Measurements from ENCODE around the gene GAR1. TPM values are rescaled to one million over a fixed set of nuclear protein-coding genes. Genes with fewer than 3 reads are reported as not detected.
"Not testable (repeated sequence)": the region's sequence is repeated elsewhere in the genome, so short reads cannot be mapped to it uniquely, and the experiment has no call there.

The GAR1 gene
- 6.7 and 7.8 TPM in 2 replicates for total RNA-seq (2014; rRNA removed; shearing (Covaris generic))

GRCh38 chr4:109815151-109816081 is at the start of gene GAR1:
Gene GAR1 (plus strand): TSS chr4:109815762. CDS start chr4:109816165, 403 bp downstream.
- DNase-seq (ENCODE audit: low read depth) = peak; percentile 89

- not testable (repeated sequence) for DNase-seq (ENCODE audit: low read depth)
Observed at GRCh38 chr4:109782092-109782491, 33.5 kb upstream of the GAR1 start.

GRCh38 chr4:109786846-109787245 is 28.7 kb upstream of the GAR1 start:
- no peak for DNase-seq (ENCODE audit: low read depth)

- no peak for DNase-seq (ENCODE audit: low read depth)
Observed at GRCh38 chr4:109787807-109788206, 27.8 kb upstream of the GAR1 start.

GRCh38 chr4:109795059-109795458 is 20.5 kb upstream of the GAR1 start:
- no peak for DNase-seq (ENCODE audit: low read depth)

GRCh38 chr4:109798866-109799265 is 16.7 kb upstream of the GAR1 start:
- DNase-seq (ENCODE audit: low read depth) = no peak

- DNase-seq (ENCODE audit: low read depth) = no peak
Observed at GRCh38 chr4:109801099-109801789, 14.3 kb upstream of the GAR1 start.

GRCh38 chr4:109801895-109802319 is 13.7 kb upstream of the GAR1 start, which contains the start of gene CFI:
Gene CFI (minus strand): TSS chr4:109801999. CDS start chr4:109801971, 28 bp downstream.
- peak; percentile 66 for DNase-seq (ENCODE audit: low read depth)

GRCh38 chr4:109803924-109804571 is 11.5 kb upstream of the GAR1 start:
- peak; percentile 62 for DNase-seq (ENCODE audit: low read depth)

- DNase-seq (ENCODE audit: low read depth) = no peak
Observed at GRCh38 chr4:109809655-109810054, 5.9 kb upstream of the GAR1 start.

GRCh38 chr4:109810552-109811387 is 4.8 kb upstream of the GAR1 start:
- no peak for DNase-seq (ENCODE audit: low read depth)

GRCh38 chr4:109811707-109812106 is 3.9 kb upstream of the GAR1 start:
- DNase-seq (ENCODE audit: low read depth) = no peak

GRCh38 chr4:109816082-109816442 is 500 bp downstream of the GAR1 start:
- no peak for DNase-seq (ENCODE audit: low read depth)

GRCh38 chr4:109816894-109817293 is 1.3 kb downstream of the GAR1 start:
- DNase-seq (ENCODE audit: low read depth) = no peak

- DNase-seq (ENCODE audit: low read depth) = no peak
Observed at GRCh38 chr4:109818268-109818667, 2.7 kb downstream of the GAR1 start.

- no peak for DNase-seq (ENCODE audit: low read depth)
Observed at GRCh38 chr4:109820563-109820962, 5.0 kb downstream of the GAR1 start.

GRCh38 chr4:109821185-109821584 is 5.6 kb downstream of the GAR1 start:
- DNase-seq (ENCODE audit: low read depth) = no peak

GRCh38 chr4:109826719-109827118 is 11.2 kb downstream of the GAR1 start:
- DNase-seq (ENCODE audit: low read depth) = peak; percentile 14

- DNase-seq (ENCODE audit: low read depth) = no peak
Observed at GRCh38 chr4:109827672-109828071, 12.1 kb downstream of the GAR1 start, which contains the start of gene RRH. Gene RRH (plus strand): TSS chr4:109827972. CDS start chr4:109828028, 56 bp downstream.

GRCh38 chr4:109833756-109834155 is 18.2 kb downstream of the GAR1 start:
- no peak for DNase-seq (ENCODE audit: low read depth)

- DNase-seq (ENCODE audit: low read depth) = no peak
Observed at GRCh38 chr4:109836985-109837384, 21.4 kb downstream of the GAR1 start.

Measured in RPMI7951 (cell line).